Pancreas (tissue), 10 donors: ENCODE data around the gene RAP1GAP2. TPM values are rescaled to one million over a fixed set of nuclear protein-coding genes. Genes with fewer than 3 reads are reported as not detected.
A peak's percentile ranks its signal among the peaks of the same experiment; 100 is the strongest.

Source experiments
- ATAC-seq, 4 donors: fragments of 200-7000 bp; cut with Tn5 transposase; one replicate each; pipeline versions ENCODE4 v1.8.0 to v1.9.1; 2020; ENCODE audit warnings: mild to moderate bottlenecking in 4 of 4, moderate library complexity in 4 of 4
- DNase-seq, 6 donors: peaks; one replicate each; pipeline ENCODE4 v3.0.0-alpha.2; 2020
- FAIRE-seq: peaks from 2 replicates; lab custom pipeline; 2012; peaks lifted over from hg19 to GRCh38; lab: Jason Lieb, UNC
- H3K27ac ChIP-seq, 4 donors: fragments of 200-600 bp; sonication (generic); 1 replicate in 3 of 4; 2 replicates in 1 of 4; pipeline versions ENCODE4 v1.5.0 to v1.8.0; 2020
- H3K27me3 ChIP-seq, 4 donors: fragments of 200-600 bp; one replicate each; pipeline ENCODE4 v1.8.0; 2021
- H3K36me3 ChIP-seq, 3 donors: fragments of 200-600 bp; sonication (generic) in 1 of 3; one replicate each; pipeline versions ENCODE4 v1.5.0 to v1.8.0; 2020 to 2021
- H3K4me1 ChIP-seq, 3 donors: fragments of 200-600 bp; one replicate each; pipeline ENCODE4 v1.8.0; 2021
- H3K4me3 ChIP-seq, 4 donors: fragments of 200-600 bp; sonication (generic) in 2 of 4; one replicate each; pipeline versions ENCODE4 v1.5.0 to v1.8.0; 2020 to 2021
- H3K9me3 ChIP-seq, 4 donors: fragments of 200-600 bp; one replicate each; pipeline ENCODE4 v1.8.0; 2021
- WGBS, 2 donors: extraction: QIAGEN DNeasy Blood & Tissue Kit; methylation state at CpG; one replicate each; pipeline ENCODE4 v1.1.7; 2013; 5-methylcytosine and 5-hydroxymethylcytosine counted together
- intact Hi-C, 3 donors: fragments of 100-400 bp; cut with DNase I; formaldehyde crosslinking; loops; one replicate each; pipeline versions ENCODE4 v1.11.1 to v1.14.2; 2022
- polyA plus RNA-seq, 2 donors: library from polyadenylated mRNA; stranded (reverse); fragments of 200-250 nt; gene quantifications; one replicate each; pipeline ENCODE4 v1.2.3, GENCODE V29; 2013
- total RNA-seq, 6 donors: library from RNA; stranded (reverse); fragmentation: NEBNext Ultra II Directional in 4 of 6; extraction: Animal tissue kit (Norgen Biotek cat#: 25700) in 4 of 6; gene quantifications; one replicate each; pipeline versions ENCODE4 v1.2.1 to v1.2.4, GENCODE V29; 2021 to 2023
- TF ChIP-seq, protein P1 (sequence below), 4 donors: fragments of 200-600 bp; sonication (generic) in 3 of 4; IDR thresholded peaks; one replicate each; pipeline versions ENCODE4 v1.5.0 to v1.8.0; 2021; ENCODE audit warnings: antibody characterized with exemption in 4 of 4
- donor health status: healthy with polysubstance abuse.
- donor health status: DM: no; HTN: no; CAD: no; lungs with moderate emphysema.
- donor health status: DM: no; HTN: no; CAD: no.
- donor health status: control.
- donor health status: control.
- donor health status: Bipolar disorder and iron deficiency.
- donor health status: DM: yes; HTN: yes; CAD: no.
- donor health status: DM: no; HTN: no; CAD: no.
- donor health status: DM: no; HTN: no; CAD: no.
- donor health status: DM: yes; HTN: yes; CAD: no.

Gene RAP1GAP2
- total and polyA plus RNA-seq, 8 donors: 29.7 to 51.2 (median 43.0) TPM

DNA sequence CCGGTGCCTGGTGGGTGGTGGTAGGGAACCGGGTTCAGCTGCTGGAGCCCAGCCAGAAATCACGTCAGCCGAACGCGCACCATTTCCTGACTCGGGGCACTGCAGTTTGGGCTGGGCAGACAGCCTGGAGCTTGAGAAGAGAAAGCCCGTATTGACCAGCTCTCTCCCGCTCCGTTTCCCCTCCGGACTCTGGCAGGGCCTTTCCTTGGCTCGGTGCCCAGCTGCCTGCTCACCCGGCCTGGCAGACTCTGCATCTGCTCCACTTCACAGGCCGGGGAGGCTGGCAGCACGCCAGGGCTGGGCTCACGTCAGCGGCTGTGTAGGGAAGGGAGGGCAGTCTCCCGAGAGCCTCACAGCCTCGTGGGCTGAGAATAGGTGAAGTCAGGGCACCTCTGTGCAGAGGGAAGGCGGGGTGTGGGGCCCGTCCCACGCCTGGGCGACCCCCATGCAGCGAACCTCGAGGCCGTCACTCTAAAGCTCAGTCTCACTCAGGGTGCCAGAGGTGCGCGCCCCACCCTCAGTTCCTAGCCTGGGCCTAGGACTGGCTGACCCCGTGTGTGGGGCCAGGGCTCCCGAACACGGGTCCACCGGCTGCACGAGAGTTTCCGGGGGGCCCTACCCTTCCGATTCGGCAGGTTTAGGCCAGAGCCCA lies 208.0 kb downstream of the RAP1GAP2 start:
- Histone ChIP-seq H3K27me3 (no peaks in the 10 kb centered on the region), H3K4me3 (peak overlapping the region in 1 of 4 donors; percentile 10), H3K36me3 (peaks cover 0 to 18% (median 8%) of the 10 kb centered on the region in 3 donors), H3K4me1 (peaks cover 17 to 37% (median 26%) of the 10 kb centered on the region in 3 donors), H3K9me3 (no peaks in the 10 kb centered on the region), H3K27ac (peak overlapping the region; percentile 73 to 93 (median 85))
- WGBS, 2 donors: 3% methylated on average over 34 to 36 of the region's 36 CpGs
- intact Hi-C loops: no loop called here
- peak; percentile 54 for FAIRE-seq
- DNase-seq: peak; percentile 99 to 100 (median 100)
- TF ChIP-seq, protein P1, sequence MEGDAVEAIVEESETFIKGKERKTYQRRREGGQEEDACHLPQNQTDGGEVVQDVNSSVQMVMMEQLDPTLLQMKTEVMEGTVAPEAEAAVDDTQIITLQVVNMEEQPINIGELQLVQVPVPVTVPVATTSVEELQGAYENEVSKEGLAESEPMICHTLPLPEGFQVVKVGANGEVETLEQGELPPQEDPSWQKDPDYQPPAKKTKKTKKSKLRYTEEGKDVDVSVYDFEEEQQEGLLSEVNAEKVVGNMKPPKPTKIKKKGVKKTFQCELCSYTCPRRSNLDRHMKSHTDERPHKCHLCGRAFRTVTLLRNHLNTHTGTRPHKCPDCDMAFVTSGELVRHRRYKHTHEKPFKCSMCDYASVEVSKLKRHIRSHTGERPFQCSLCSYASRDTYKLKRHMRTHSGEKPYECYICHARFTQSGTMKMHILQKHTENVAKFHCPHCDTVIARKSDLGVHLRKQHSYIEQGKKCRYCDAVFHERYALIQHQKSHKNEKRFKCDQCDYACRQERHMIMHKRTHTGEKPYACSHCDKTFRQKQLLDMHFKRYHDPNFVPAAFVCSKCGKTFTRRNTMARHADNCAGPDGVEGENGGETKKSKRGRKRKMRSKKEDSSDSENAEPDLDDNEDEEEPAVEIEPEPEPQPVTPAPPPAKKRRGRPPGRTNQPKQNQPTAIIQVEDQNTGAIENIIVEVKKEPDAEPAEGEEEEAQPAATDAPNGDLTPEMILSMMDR (IDR thresholded peaks at IDR 0.05): no peak
- peak; percentile 87 to 93 (median 92) for ATAC-seq

DNA sequence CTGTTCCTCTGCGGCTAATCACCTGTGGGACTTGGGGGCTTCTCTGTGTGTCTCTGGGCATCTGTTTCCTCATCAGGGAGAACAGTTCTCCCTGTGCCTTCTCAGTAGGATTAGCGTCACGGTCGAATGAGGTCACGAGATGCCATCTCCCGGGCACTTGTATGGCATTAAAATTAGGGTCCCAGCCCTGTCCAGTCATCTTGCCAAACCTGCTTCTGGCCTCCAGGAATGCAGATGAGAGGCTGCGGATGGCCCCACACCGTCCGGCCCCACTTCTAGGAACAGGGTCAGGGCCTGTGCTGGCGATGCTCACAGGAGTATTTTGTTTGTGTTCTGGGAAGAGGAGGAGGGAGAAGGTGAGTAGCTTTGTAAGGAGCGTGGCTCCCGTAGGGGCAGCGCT lies 208.7 kb downstream of the RAP1GAP2 start:
- H3K4me3 ChIP-seq: peak overlapping the region in 1 of 4 donors; percentile 10
- TF ChIP-seq, protein P1 (IDR thresholded peaks at IDR 0.05): no peak
- peak overlapping the region; percentile 73 to 93 (median 85) for H3K27ac ChIP-seq
- FAIRE-seq (no peak), ATAC-seq (no peak), DNase-seq (peak in 3 of 6 donors; percentile 21 to 52 (median 42))
- peaks cover 17 to 37% (median 26%) of the 10 kb centered on the region in 3 donors for H3K4me1 ChIP-seq
- intact Hi-C loops: no loop called here
- peaks cover 0 to 20% (median 8%) of the 10 kb centered on the region in 3 donors for H3K36me3 ChIP-seq
- no peaks in the 10 kb centered on the region for H3K27me3 ChIP-seq
- H3K9me3 ChIP-seq: no peaks in the 10 kb centered on the region
- WGBS, 2 donors: 65 to 70% methylated on average over 13 of the region's 13 CpGs

DNA sequence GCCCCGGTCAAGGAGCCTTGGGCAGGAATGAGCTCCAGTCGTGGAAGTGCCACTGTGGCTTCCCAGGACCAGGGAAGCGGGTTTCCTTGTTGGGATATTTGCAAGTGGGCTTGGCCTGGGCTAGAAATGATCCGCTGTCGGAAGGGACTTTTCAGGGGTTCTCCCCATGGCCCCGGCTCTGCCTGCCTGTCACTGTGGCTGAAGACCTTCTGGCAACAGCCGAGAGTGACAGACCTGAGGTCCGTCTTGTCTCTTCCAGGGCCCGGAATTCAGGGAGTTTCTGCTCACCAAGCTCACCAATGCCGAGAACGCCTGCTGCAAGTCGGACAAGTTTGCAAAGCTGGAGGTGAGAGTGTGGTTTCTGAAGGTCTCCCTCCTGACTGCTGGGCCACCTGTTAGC lies 209.5 kb downstream of the RAP1GAP2 start:
- Histone ChIP-seq H3K27me3 (no peaks in the 10 kb centered on the region), H3K4me1 (peaks cover 17 to 37% (median 26%) of the 10 kb centered on the region in 3 donors), H3K4me3 (no peak overlapping the region), H3K36me3 (peaks cover 0 to 20% (median 8%) of the 10 kb centered on the region in 3 donors), H3K27ac (no peak overlapping the region), H3K9me3 (no peaks in the 10 kb centered on the region)
- peak in 1 of 6 donors; percentile 46 for DNase-seq
- TF ChIP-seq, protein P1 (IDR thresholded peaks at IDR 0.05): no peak
- 91 to 92% methylated on average over 12 of the region's 12 CpGs for WGBS, 2 donors
- no peak for FAIRE-seq
- intact Hi-C loops: no loop called here
- no peak for ATAC-seq

DNA sequence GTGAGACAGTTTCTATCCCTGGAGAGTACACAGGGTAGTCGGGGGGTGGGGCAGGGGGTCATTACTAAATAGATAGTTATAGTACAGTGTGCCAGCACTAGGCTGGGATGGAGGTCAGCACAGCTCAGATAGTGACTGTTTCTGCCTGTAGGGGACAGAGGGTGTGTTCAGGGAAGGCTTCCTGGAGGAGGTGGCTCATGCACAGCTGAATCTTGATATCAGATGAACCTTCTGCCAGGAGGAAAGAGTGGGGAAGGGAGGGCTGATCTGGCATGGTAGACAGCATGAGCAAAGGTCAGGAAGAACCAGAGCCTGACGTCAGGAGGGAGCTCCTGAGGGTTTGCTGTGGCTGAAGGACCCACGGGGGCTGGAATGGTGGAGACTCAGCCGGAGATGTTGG lies 210.6 kb downstream of the RAP1GAP2 start:
- peaks cover 17 to 33% (median 26%) of the 10 kb centered on the region in 3 donors for H3K4me1 ChIP-seq
- TF ChIP-seq, protein P1 (IDR thresholded peaks at IDR 0.05): no peak
- FAIRE-seq (no peak), ATAC-seq (no peak), DNase-seq (no peak)
- intact Hi-C loops: no loop called here
- no peak overlapping the region for H3K4me3 ChIP-seq
- peaks cover 0 to 20% (median 8%) of the 10 kb centered on the region in 3 donors for H3K36me3 ChIP-seq
- no peaks in the 10 kb centered on the region for H3K9me3 ChIP-seq
- H3K27me3 ChIP-seq: no peaks in the 10 kb centered on the region
- WGBS, 2 donors: 49 to 51% methylated on average over 4 of the region's 4 CpGs
- no peak overlapping the region for H3K27ac ChIP-seq

DNA sequence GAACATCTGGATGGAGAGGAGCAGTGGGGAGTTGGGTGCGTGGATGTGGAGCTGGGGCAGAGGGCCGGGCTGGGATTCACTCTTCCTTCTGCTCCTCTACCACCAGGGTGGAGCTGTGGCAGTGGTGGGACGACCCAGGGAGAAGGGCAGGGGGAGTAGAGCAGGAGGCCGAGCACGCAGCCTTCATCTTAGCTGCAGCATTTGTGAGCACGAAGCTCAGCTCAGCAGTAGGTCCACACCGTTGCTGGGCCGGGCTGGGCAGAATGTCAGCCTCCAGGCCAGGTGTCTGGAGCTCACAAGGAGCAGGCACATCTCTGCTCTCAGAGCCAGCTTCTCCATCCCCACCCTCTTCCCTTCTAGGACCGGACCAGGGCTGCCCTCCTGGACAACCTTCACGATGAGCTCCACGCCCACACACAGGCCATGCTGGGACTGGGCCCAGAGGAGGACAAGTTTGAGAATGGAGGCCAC lies 211.4 kb downstream of the RAP1GAP2 start:
- H3K36me3 ChIP-seq: peaks cover 0 to 20% (median 8%) of the 10 kb centered on the region in 3 donors
- WGBS, 2 donors: 93 to 94% methylated on average over 11 of the region's 11 CpGs
- intact Hi-C loops: no loop called here

More for the DNA sequence above, 211.4 kb downstream of the RAP1GAP2 start:
- H3K4me1 ChIP-seq: peaks cover 16 to 24% (median 23%) of the 10 kb centered on the region in 3 donors
- peak in 2 of 6 donors; percentile 49 to 59 for DNase-seq
- ATAC-seq: no peak
- no peaks in the 10 kb centered on the region for H3K9me3 ChIP-seq
- no peaks in the 10 kb centered on the region for H3K27me3 ChIP-seq
- no peak for FAIRE-seq
- H3K27ac ChIP-seq: no peak overlapping the region
- no peak overlapping the region for H3K4me3 ChIP-seq
- TF ChIP-seq, protein P1 (IDR thresholded peaks at IDR 0.05): no peak
